HepG2 (cell line): ENCODE data around the gene TCF19. TPM values are rescaled to one million over a fixed set of nuclear protein-coding genes. Genes with fewer than 3 reads are reported as not detected.

Experiments
- ATAC-seq: fragments of 200-7000 bp; cut with Tn5 transposase; 3 replicates; pipeline ENCODE4 v1.9.1; 2020; ENCODE audit warnings: mild to moderate bottlenecking, moderate library complexity
- BruUV-seq: library from RNA; stranded (reverse); fragments of 400-500 nt; replicated peaks from 2 replicates; lab custom pipeline; 2021; lab: Mats Ljungman, UMichigan
- CTCF ChIA-PET: fragments of 300-600 bp; formaldehyde crosslinking; extraction: SDS; loops from one replicate; lab custom pipeline; 2021; ENCODE audit warnings: low total read pairs, inconsistent platforms, low intra/inter-chr PET ratio; lab: Yijun Ruan, JAX
- POLR2A ChIA-PET: fragments of 350-600 bp; sonication (Branson Sonifier 250); formaldehyde crosslinking; loops from one replicate; lab custom pipeline; 2020; ENCODE audit warnings: antibody characterized with exemption, inconsistent platforms; lab: Yijun Ruan, JAX
- DNase-seq: peaks from one replicate; pipeline ENCODE4 v3.0.0-alpha.2; 2015; ENCODE audit warnings: low spot score
- FAIRE-seq: peaks from 3 replicates; lab custom pipeline; 2011; peaks lifted over from hg19 to GRCh38; lab: Jason Lieb, UNC
- H2AFZ ChIP-seq: one replicate; pipeline ENCODE4 v1.6.1; 2011; ENCODE audit warnings: low read length, inconsistent platforms
- H3K27ac ChIP-seq: fragments of 300-600 bp; 3 replicates; pipeline ENCODE4 v1.8.0; 2011; ENCODE audit warnings: mixed run types, mild to moderate bottlenecking, mixed read lengths, low read length, inconsistent platforms; ENCODE audit not compliant: insufficient read depth; ENCODE audit errors: extremely low read length
- H3K27me3 ChIP-seq, 2 experiments: fragments of 200-600 bp in 1 of 2; 2 replicates in 1 of 2; 3 replicates in 1 of 2; pipeline versions ENCODE4 v1.6.0 to v1.8.0; 2011; ENCODE audit warnings: low read length in 2 of 2, mild to moderate bottlenecking in 2 of 2, moderate library complexity in 2 of 2, inconsistent platforms in 1 of 2; ENCODE audit not compliant: insufficient read depth in 2 of 2, control insufficient read depth in 1 of 2
- H3K36me3 ChIP-seq, 2 experiments: fragments of 200-600 bp in 1 of 2; replicated peaks in 1 of 2; 2 replicates in 1 of 2; 3 replicates in 1 of 2; pipeline versions ENCODE4 v1.5.1 to v1.8.0; 2011; ENCODE audit warnings: low read length in 2 of 2, inconsistent platforms in 1 of 2; ENCODE audit not compliant: insufficient read depth in 2 of 2, control insufficient read depth in 1 of 2
- H3K4me1 ChIP-seq: 2 replicates; pipeline ENCODE4 v1.5.1; 2012; ENCODE audit warnings: low read length, inconsistent platforms; ENCODE audit not compliant: insufficient read depth
- H3K4me2 ChIP-seq: 2 replicates; pipeline ENCODE4 v1.6.0; 2011; ENCODE audit warnings: low read depth, low read length, inconsistent platforms
- H3K4me3 ChIP-seq, 3 experiments: fragments of 200-600 bp in 1 of 3; sonication (generic), shearing (Covaris generic) in 1 of 3; replicated peaks in 1 of 3; 2 replicates each; pipeline ENCODE4 v1.5.1; 2011 to 2016; ENCODE audit warnings: low read length in 3 of 3, inconsistent platforms in 2 of 3, low read depth in 2 of 3, mild to moderate bottlenecking in 2 of 3, control low read depth in 1 of 3, mixed read lengths in 1 of 3; ENCODE audit not compliant: insufficient read depth in 1 of 3
- H3K79me2 ChIP-seq: one replicate; pipeline ENCODE4 v1.6.1; 2011; ENCODE audit warnings: low read length, inconsistent platforms; ENCODE audit not compliant: insufficient read depth
- H3K9ac ChIP-seq: 2 replicates; pipeline ENCODE4 v1.6.0; 2011; ENCODE audit warnings: mild to moderate bottlenecking, low read depth, low read length, inconsistent platforms; ENCODE audit not compliant: insufficient read depth
- H3K9me3 ChIP-seq: 2 replicates; pipeline ENCODE4 v1.5.1; 2012; ENCODE audit warnings: mild to moderate bottlenecking, low read length
- H4K20me1 ChIP-seq: 2 replicates; pipeline ENCODE4 v1.6.0; 2011; ENCODE audit warnings: inconsistent platforms, mild to moderate bottlenecking, low read length, moderate library complexity; ENCODE audit not compliant: insufficient read depth
- CHCHD3 ChIP-seq: sonication (generic); formaldehyde crosslinking; IDR thresholded peaks from 2 replicates; pipeline ENCODE4 v1.8.0; 2022; ENCODE audit warnings: mild to moderate bottlenecking, missing genetic modification reagents, moderate library complexity
- GPN1 ChIP-seq: sonication (generic); formaldehyde crosslinking; IDR thresholded peaks from 2 replicates; pipeline ENCODE4 v1.5.1; 2020; ENCODE audit warnings: missing genetic modification reagents, borderline replicate concordance
- MXD1 ChIP-seq: sonication (generic); formaldehyde crosslinking; IDR thresholded peaks from 2 replicates; pipeline ENCODE4 v1.4.0; 2020; ENCODE audit warnings: mild to moderate bottlenecking, missing genetic modification reagents
- NCOR1 ChIP-seq: fragments of 200-600 bp; sonication (generic); IDR thresholded peaks from 2 replicates; pipeline ENCODE4 v1.7.0; 2017; ENCODE audit warnings: antibody characterized with exemption, low read length, borderline replicate concordance
- NFE2L2 ChIP-seq: fragments of 150-350 bp; IDR thresholded peaks from 2 replicates; pipeline ENCODE4 v1.6.1; 2014; ENCODE audit warnings: low read length
- POGZ ChIP-seq: sonication (generic); formaldehyde crosslinking; IDR thresholded peaks from 2 replicates; pipeline ENCODE4 v1.4.0; 2020; ENCODE audit warnings: mild to moderate bottlenecking, missing genetic modification reagents
- SAP130 ChIP-seq: IDR thresholded peaks from 2 replicates; pipeline ENCODE4 v1.6.1; 2016; ENCODE audit warnings: low read depth
- ZBTB1 ChIP-seq: sonication (generic); formaldehyde crosslinking; IDR thresholded peaks from 2 replicates; pipeline ENCODE4 v1.4.0; 2020; ENCODE audit warnings: missing genetic modification reagents, borderline replicate concordance
- ZNF124 ChIP-seq: sonication (generic); formaldehyde crosslinking; IDR thresholded peaks from 2 replicates; pipeline ENCODE4 v1.4.0; 2020; ENCODE audit warnings: missing genetic modification reagents
- ZNF337 ChIP-seq: sonication (generic); formaldehyde crosslinking; IDR thresholded peaks from 2 replicates; pipeline ENCODE4 v1.5.1; 2020; ENCODE audit warnings: missing genetic modification reagents, low read depth, mild to moderate bottlenecking, borderline replicate concordance
- ZNF570 ChIP-seq: sonication (generic); formaldehyde crosslinking; IDR thresholded peaks from 2 replicates; pipeline ENCODE4 v1.4.0; 2020; ENCODE audit warnings: mild to moderate bottlenecking, missing genetic modification reagents, borderline replicate concordance
- ZNF605 ChIP-seq: sonication (generic); formaldehyde crosslinking; IDR thresholded peaks from 2 replicates; pipeline ENCODE4 v1.8.0; 2022; ENCODE audit warnings: mild to moderate bottlenecking, missing genetic modification reagents
- ZNF724P ChIP-seq: sonication (generic); formaldehyde crosslinking; IDR thresholded peaks from 2 replicates; pipeline ENCODE4 v1.8.0; 2022; ENCODE audit warnings: missing genetic modification reagents, borderline replicate concordance
- whole genome bisulfite sequencing: methylation state at CpG from one replicate; pipeline ENCODE4 v1.1.6; 2017; ENCODE audit warnings: low lambda C conversion rate; 5-methylcytosine and 5-hydroxymethylcytosine counted together
- in situ Hi-C: cut with HindIII; loops from 2 replicates; pipeline ENCODE4 v1.10.0; 2017; ENCODE audit warnings: low pct_unique_long_range_greater_than_20kb; ENCODE audit not compliant: extremely low pct_ligation_motif_present
- intact Hi-C: fragments of 100-400 bp; cut with micrococcal nuclease; formaldehyde crosslinking; loops from one replicate; pipeline ENCODE4 v1.10.0; 2022; ENCODE audit not compliant: unreplicated experiment
- polyA plus RNA-seq, 8 experiments: library from polyadenylated mRNA; depleted of rRNA in 3 of 8; stranded (reverse) in 7 of 8; unstranded in 1 of 8; fragments of >200 nt; fragmentation: Illumina TruSeq in 4 of 8; extraction: Trizol in 4 of 8; gene quantifications; 2 replicates each; pipeline versions ENCODE4 v1.2.1 to v1.2.3, GENCODE V29; 2011 to 2016; ENCODE audit warnings: low read depth in 4 of 8, missing spikeins in 1 of 8, mixed read lengths in 1 of 8; ENCODE audit not compliant: insufficient read depth in 1 of 8
- total RNA-seq, 5 experiments: library from RNA; depleted of rRNA; stranded (reverse); fragments of >200 nt; fragmentation: Illumina TruSeq; extraction: Trizol; gene quantifications; 2 replicates each; pipeline ENCODE4 v1.2.3, GENCODE V29; 2016; ENCODE audit warnings: low read depth in 1 of 5

TCF19 gene
- total and polyA plus RNA-seq, 2 of the 13 experiments (the other 11 are each of a cell fraction or from before 2014, with no cell fraction given) = 4.9 to 22.2 TPM

DNA sequence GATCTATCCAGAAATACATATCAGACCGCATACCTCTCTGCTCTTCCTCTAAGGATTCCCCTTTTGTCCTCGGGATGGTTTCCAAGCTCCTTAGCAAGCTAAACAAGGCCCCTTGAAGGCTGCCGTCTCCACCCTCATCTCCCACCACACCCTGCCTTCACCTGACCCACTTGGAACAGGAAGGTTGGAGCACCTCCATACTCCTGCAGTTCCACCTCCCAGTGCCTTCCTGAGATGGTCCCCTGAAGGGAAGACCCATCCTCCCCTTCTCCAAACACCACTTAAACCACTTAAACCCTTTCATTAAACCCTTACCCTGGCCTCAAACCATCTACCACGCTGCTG is 20.6 kb downstream of the TCF19 start:
- Histone ChIP-seq H2AFZ (no peak overlapping the region), H3K4me3 (no peak overlapping the region), H4K20me1 (peaks cover 4% of the 10 kb centered on the region; the same call in 1 of the 2 replicates), H3K36me3 (peaks cover 12 to 55% of the 10 kb centered on the region in 2 experiments), H3K27ac (no peak overlapping the region), H3K9me3 (no peaks in the 10 kb centered on the region), H3K27me3 (no peaks in the 10 kb centered on the region), H3K9ac (no peak overlapping the region), H3K4me1 (peaks cover 20% of the 10 kb centered on the region), H3K4me2 (no peak overlapping the region), H3K79me2 (peaks cover 37% of the 10 kb centered on the region)
- intact Hi-C loops = no loop called here
- WGBS = 96% methylated on average over 4 of the region's 4 CpGs
- DNase-seq (no peak), ATAC-seq (no peak), FAIRE-seq (no peak)
- CTCF ChIA-PET = no interaction called here
- in situ Hi-C loops = no loop called here
- POLR2A ChIA-PET = no interaction called here
- no peak for TF ChIP-seq MXD1 (CRISPR knock-in tag)
- no peak for TF ChIP-seq ZNF605 (CRISPR knock-in tag)
- TF ChIP-seq POGZ (CRISPR knock-in tag) = no peak
- no peak for TF ChIP-seq CHCHD3
- no peak for TF ChIP-seq GPN1 (CRISPR knock-in tag)
- TF ChIP-seq ZBTB1 = no peak
- TF ChIP-seq NFE2L2 = no peak
- TF ChIP-seq NCOR1 = no peak
- no peak for TF ChIP-seq SAP130
- TF ChIP-seq ZNF570 (CRISPR knock-in tag) = no peak
- no peak for TF ChIP-seq ZNF337 (CRISPR knock-in tag)
- TF ChIP-seq ZNF724P (CRISPR knock-in tag) = no peak
- TF ChIP-seq ZNF124 (CRISPR knock-in tag) = no peak
- BruUV-seq = no TSS peak
